GM13976 (cell line): ENCODE measurements around the gene MLYCD.

ENCODE experiments used
- DNase-seq: peaks from one replicate; pipeline ENCODE4 v3.0.0; 2012; ENCODE audit warnings: low spot score
- in situ Hi-C: fragments of 300-500 bp; cut with MboI; formaldehyde crosslinking; loops from one replicate; pipeline ENCODE4 v1.12.0; 2022; ENCODE audit warnings: low sequenced_read_pairs, mixed read lengths, inconsistent platforms; ENCODE audit not compliant: unreplicated experiment
- TF ChIP-seq, protein P1 (sequence below): IDR thresholded peaks from 2 replicates; pipeline ENCODE4 v1.5.1; 2012; ENCODE audit warnings: borderline replicate concordance, mild to moderate bottlenecking; ENCODE audit not compliant: insufficient read depth; ENCODE audit errors: extremely low read depth, missing control alignments, control extremely low read depth

Gene MLYCD

DNA sequence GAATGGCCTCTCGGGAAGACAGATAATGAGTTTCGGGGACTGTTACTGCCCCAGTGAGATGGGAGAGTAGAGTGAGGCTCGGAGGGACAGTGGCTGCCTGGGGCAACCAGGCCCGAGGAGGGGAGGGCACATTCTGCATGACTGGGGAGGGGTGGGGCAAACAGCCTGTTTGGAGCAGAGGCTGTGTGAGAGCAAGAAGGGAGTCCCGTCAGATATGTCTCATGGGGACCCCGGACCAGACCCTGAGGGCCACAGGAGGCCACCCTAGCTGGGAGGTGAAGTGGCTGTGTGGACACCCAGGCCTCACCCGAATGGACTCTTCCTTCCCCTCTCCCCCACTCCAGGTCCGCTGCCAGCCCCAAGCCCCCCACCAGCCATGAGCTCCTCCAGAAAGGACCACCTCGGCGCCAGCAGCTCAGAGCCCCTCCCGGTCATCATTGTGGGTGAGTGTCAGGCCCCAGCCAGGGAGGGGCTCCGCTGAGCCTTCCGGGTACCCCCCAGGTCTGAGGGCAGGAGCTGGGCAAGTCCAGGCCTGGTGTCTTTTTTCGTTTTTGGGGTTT lies 58.5 kb downstream of the MLYCD start:
- DNase-seq = no peak
- in situ Hi-C loops = loop anchor here (25.0 kb wide), 2 partner anchors 105 to 530 kb away; no protein-coding TSS in a partner anchor
- TF ChIP-seq, protein P1, sequence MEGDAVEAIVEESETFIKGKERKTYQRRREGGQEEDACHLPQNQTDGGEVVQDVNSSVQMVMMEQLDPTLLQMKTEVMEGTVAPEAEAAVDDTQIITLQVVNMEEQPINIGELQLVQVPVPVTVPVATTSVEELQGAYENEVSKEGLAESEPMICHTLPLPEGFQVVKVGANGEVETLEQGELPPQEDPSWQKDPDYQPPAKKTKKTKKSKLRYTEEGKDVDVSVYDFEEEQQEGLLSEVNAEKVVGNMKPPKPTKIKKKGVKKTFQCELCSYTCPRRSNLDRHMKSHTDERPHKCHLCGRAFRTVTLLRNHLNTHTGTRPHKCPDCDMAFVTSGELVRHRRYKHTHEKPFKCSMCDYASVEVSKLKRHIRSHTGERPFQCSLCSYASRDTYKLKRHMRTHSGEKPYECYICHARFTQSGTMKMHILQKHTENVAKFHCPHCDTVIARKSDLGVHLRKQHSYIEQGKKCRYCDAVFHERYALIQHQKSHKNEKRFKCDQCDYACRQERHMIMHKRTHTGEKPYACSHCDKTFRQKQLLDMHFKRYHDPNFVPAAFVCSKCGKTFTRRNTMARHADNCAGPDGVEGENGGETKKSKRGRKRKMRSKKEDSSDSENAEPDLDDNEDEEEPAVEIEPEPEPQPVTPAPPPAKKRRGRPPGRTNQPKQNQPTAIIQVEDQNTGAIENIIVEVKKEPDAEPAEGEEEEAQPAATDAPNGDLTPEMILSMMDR = no peak

DNA sequence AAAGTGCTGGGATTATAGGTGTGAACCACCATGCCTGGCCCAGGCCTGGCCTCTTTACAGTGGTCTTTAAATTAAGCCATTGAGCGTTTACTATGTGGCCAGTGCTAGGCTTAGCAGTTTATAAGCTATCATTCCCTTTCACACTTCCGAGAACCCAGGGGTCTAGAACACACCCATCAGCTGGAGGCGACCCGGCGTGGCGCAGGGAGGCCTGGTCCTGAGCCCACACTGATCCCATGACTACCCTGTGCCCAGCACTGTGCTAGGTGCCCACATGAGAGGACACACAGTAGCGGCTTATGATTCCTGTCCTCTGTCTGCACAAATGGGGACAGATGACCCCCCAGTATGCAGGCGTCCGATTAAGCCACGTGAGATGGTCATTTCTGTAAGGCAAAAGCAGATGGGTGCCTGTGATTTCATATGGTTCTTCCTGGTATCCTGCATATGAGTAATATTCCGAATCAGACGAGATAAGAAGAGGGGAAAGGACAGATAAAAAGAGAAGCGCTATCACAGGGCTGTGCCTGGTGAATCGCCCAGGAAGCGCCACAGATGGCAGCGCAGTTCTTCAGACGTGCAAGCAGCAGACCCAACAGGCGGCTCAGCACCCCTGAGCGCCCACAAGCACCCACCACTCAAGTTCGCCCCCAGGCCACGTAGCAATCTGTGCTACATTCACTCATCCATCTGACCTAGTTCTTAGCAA lies 59.4 kb downstream of the MLYCD start:
- in situ Hi-C loops = loop anchor here (25.0 kb wide), 2 partner anchors 104 to 529 kb away; no protein-coding TSS in a partner anchor
- TF ChIP-seq, protein P1 = no peak
- DNase-seq = no peak

DNA sequence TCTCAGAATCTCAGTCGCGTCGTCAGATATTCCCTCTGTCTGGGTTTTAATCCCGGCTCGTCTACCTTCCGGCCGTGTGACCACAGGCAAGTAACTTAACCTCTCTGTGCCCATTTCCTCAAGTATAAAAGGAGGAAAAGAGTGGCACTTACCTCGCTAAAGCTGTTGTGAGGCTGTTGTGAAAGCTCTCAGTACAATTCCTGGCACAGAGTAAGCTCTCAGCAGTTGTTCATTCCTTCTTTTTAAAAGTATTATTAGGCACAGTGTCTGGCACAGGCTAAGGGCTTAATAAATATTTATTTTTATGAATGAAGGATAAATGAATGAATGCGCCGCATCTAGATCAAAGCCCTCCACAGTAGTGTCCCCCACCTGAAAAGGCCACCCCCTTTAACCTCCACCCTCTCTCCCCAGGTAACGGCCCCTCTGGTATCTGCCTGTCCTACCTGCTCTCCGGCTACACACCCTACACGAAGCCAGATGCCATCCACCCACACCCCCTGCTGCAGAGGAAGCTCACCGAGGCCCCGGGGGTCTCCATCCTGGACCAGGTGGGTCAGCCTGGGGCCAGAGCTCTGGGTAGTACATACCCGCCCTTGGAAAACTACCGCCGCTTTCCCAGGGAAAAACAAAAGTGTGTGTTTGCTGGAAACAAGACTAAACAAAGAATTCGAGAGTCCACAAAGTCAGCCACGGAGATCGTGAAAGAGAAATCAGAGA lies 60.1 kb downstream of the MLYCD start:
- in situ Hi-C loops = loop anchor here (25.0 kb wide), 2 partner anchors 103 to 528 kb away; no protein-coding TSS in a partner anchor
- TF ChIP-seq, protein P1 = no peak
- DNase-seq = no peak

DNA sequence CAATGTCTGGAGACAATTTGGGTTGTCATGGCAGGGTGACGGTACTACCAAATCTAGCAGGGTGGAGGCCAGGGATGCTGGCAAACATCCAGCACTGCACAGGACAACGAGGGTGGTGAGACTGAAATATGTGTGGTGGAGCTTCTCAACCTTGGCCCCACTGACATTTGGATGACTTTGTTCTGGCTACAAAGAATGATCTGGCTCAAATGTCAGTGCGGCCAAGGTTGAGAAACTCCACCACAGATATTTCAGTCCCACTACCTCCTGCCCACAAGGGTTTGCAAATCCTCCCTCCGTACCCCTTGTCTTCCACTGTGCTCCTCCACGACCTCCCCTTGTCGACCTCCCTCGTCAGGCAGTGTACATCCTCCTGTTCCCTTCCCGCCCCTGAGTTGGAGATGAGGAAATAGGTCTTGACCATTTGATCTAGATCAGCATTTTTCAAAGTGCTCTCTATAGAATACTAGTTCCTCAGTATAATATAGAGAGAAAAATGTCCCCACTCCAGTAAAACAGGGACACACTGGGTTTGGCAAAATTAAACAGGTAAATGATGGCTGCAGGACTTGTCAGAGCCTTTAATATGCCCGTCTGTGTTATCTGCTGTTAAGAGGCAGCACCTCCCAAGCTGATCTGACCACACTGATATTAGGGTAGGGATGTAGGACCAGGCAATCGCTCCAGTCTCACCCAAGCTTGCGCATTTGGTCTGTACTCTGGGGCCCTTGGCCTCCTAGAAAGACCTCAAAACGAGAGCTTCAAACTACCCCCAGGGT lies 60.9 kb downstream of the MLYCD start:
- TF ChIP-seq, protein P1 = no peak
- no peak for DNase-seq
- in situ Hi-C loops = loop anchor here (25.0 kb wide), 2 partner anchors 102 to 527 kb away; no protein-coding TSS in a partner anchor

DNA sequence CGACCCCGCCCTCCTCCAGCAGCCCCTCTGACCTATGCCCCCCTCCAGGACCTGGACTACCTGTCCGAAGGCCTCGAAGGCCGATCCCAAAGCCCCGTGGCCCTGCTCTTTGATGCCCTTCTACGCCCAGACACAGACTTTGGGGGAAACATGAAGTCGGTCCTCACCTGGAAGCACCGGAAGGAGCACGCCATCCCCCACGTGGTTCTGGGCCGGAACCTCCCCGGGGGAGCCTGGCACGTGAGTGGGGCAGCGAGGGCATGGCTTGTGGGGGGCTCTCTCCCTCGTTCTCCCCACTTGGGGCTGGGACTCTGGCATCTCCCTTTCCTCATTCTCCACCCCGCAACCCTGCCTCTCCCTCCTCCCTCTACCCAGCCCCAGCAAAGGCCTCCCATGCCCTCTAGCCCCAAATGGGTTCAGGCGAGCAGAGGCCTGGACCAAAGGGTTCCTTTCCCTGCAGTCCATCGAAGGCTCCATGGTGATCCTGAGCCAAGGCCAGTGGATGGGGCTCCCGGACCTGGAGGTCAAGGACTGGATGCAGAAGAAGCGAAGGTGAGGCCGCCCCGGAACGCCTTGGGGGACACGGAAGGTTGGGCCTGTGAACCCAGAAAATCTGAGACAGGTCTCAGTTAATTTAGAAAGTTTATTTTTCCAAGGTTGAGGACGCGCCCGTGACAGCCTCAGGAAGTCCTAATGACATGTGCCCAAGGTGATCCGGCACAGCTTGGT lies 61.8 kb downstream of the MLYCD start:
- DNase-seq = no peak
- in situ Hi-C loops = loop anchor here (25.0 kb wide), 2 partner anchors 102 to 527 kb away; no protein-coding TSS in a partner anchor
- TF ChIP-seq, protein P1 = no peak

DNA sequence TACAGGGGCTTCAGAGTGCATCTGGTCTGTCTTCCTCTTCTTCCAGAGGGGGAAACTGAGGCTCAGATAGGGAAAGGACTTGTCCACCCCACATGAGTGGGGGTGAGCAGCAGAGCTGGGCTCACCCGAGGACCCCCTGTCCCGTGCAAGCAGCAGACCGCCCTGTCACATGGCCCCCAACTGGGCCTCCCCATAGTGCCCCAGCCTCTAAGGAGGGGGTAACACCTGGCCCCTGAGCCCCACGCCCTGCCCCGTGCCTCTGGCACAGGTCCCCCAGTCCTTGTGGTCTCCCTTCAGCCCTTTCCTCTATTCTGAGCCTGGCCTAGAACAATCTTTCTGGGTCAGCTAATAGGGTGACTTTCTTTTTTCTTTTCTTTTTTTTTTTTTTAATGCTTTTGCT lies 62.7 kb downstream of the MLYCD start:
- TF ChIP-seq, protein P1 = no peak
- in situ Hi-C loops = loop anchor here (25.0 kb wide), 2 partner anchors 101 to 526 kb away; no protein-coding TSS in a partner anchor
- DNase-seq = no peak
